ENCODE measurements around the gene ZSWIM4. TPM values are rescaled to one million over a fixed set of nuclear protein-coding genes. Genes with fewer than 3 reads are reported as not detected.

ZSWIM4 gene
- total RNA-seq, 2 donors from 2014 or later = 3.4 to 12.5 TPM

GRCh38 chr19:13833330-13834243, 38.3 kb downstream of the ZSWIM4 start:
- intact Hi-C loops (cut with DNase I) = no loop called here
- H3K4me3 ChIP-seq = no peak overlapping the region
- H3K27ac ChIP-seq = peak overlapping the region; percentile 5 to 79 (median 58)
- H3K4me1 ChIP-seq = peaks cover 36% of the 10 kb centered on the region
- peaks cover 0 to 4% of the 10 kb centered on the region in 2 donors for H3K36me3 ChIP-seq (replicated peaks in 1 of 2; ENCODE audit: insufficient read depth in 1 of 2, low read depth in 2 of 2)
- peak; percentile 96 for ATAC-seq
- TF ChIP-seq POLR2A (IDR thresholded peaks at IDR 0.05) (peak in 2 of 3 donors; percentile 26 to 30), CTCF (IDR thresholded peaks at IDR 0.05) (peak; percentile 35 to 62 (median 43))
- H3K27me3 ChIP-seq = no peaks in the 10 kb centered on the region
- peak; percentile 95 to 96 (median 96) for DNase-seq
- H3K9me3 ChIP-seq = no peaks in the 10 kb centered on the region
- 5 to 8% methylated on average over 33 to 59 of the region's 59 CpGs for WGBS, 2 donors

- peak overlapping the region in 3 of 4 donors; percentile 42 to 79 (median 74) for H3K27ac ChIP-seq
- H3K4me1 ChIP-seq = peaks cover 45% of the 10 kb centered on the region
- no peaks in the 10 kb centered on the region for H3K9me3 ChIP-seq
- DNase-seq (no peak), ATAC-seq (no peak)
- intact Hi-C loops (cut with DNase I) = no loop called here
- no peak for TF ChIP-seq POLR2A (IDR thresholded peaks at IDR 0.05)
- no peak for TF ChIP-seq CTCF (IDR thresholded peaks at IDR 0.05)
- no peaks in the 10 kb centered on the region for H3K27me3 ChIP-seq
- peaks cover 0 to 4% of the 10 kb centered on the region in 2 donors for H3K36me3 ChIP-seq (replicated peaks in 1 of 2; ENCODE audit: insufficient read depth in 1 of 2, low read depth in 2 of 2)
- 63 to 65% methylated on average over 13 to 14 of the region's 14 CpGs for WGBS, 2 donors
- no peak overlapping the region for H3K4me3 ChIP-seq
Observed at GRCh38 chr19:13834244-13835069, 39.2 kb downstream of the ZSWIM4 start.

DNA sequence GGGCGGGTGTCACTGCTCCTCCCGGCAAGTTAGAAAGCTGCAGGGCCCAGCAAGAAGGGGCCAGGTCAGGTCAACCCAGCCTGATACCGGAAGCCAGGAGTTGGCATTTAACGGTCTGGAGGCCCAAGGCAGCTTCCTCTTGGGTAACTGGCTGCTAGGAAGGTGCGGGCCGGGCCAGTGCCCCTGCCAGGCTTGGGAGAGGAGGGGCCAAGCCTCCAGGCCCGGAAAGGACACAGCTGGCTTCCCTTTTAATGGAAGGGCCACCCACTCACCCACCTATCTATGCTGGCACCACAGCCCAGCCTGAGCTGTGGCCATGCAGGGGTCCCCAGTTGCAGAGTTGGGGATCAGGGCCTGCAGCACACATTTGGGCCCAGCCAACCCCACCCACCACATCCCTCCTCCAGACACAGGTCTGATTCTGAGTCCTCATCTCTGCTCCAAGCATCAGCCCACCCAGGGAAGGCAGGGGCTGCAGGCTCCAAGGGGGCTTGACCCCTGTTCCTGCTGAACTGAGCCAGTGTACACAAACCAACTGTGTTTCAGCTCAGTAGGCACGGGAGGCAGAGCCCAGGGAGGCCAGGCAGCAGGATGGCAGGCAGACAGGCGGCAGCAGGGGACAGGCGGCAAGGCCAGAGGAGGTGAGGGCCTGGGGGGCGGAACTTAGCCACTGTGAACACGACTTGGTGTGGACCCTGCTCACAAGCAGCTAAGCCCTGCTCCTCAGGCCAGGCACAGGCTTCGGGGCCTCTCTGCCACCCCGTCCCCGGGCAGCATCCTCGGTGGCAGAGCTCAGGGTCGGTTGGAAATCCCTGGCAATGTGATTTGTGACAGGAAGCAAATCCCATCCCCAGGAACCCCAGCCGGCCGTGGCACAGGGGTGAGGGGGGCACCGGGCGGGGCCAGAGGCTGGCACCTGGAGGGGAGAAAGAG, 40.8 kb downstream of the ZSWIM4 start:
- intact Hi-C loops (cut with DNase I) = no loop called here
- Histone ChIP-seq H3K9me3 (no peaks in the 10 kb centered on the region), H3K27me3 (no peaks in the 10 kb centered on the region), H3K4me1 (peaks cover 61% of the 10 kb centered on the region), H3K4me3 (no peak overlapping the region), H3K27ac (peak overlapping the region in 2 of 4 donors; percentile 71 to 95), H3K36me3 (replicated peaks in 1 of 2; ENCODE audit: insufficient read depth in 1 of 2, low read depth in 2 of 2) (peaks cover 0 to 4% of the 10 kb centered on the region in 2 donors)
- ATAC-seq (no peak), DNase-seq (peak in 1 of 4 donors; percentile 65)
- 57 to 76% methylated on average over 7 to 20 of the region's 21 CpGs for WGBS, 2 donors
- TF ChIP-seq POLR2A (IDR thresholded peaks at IDR 0.05) = peak in 1 of 3 donors; percentile 4
- TF ChIP-seq CTCF (IDR thresholded peaks at IDR 0.05) = no peak

GRCh38 chr19:13838435-13839129, 43.3 kb downstream of the ZSWIM4 start:
- no peak overlapping the region for H3K4me3 ChIP-seq
- H3K36me3 ChIP-seq (replicated peaks in 1 of 2; ENCODE audit: insufficient read depth in 1 of 2, low read depth in 2 of 2) = peaks cover 0 to 4% of the 10 kb centered on the region in 2 donors
- peak overlapping the region; percentile 83 to 96 (median 92) for H3K27ac ChIP-seq
- intact Hi-C loops (cut with DNase I) = no loop called here
- H3K27me3 ChIP-seq = no peaks in the 10 kb centered on the region
- H3K4me1 ChIP-seq = peaks cover 67% of the 10 kb centered on the region
- ATAC-seq = no peak
- DNase-seq = no peak
- 71 to 79% methylated on average over 16 to 18 of the region's 18 CpGs for WGBS, 2 donors
- TF ChIP-seq POLR2A (IDR thresholded peaks at IDR 0.05) (no peak), CTCF (IDR thresholded peaks at IDR 0.05) (no peak)
- no peaks in the 10 kb centered on the region for H3K9me3 ChIP-seq
